Cerebellar cortex (tissue), 1 donor: Measurements from ENCODE around the gene CAB39L.
A peak's percentile ranks its signal among the peaks of the same experiment; 100 is the strongest.

Source experiments
- DNase-seq: peaks from one replicate; pipeline ENCODE4 v3.0.0-alpha.2; 2015; ENCODE audit warnings: low spot score

Gene CAB39L

DNA sequence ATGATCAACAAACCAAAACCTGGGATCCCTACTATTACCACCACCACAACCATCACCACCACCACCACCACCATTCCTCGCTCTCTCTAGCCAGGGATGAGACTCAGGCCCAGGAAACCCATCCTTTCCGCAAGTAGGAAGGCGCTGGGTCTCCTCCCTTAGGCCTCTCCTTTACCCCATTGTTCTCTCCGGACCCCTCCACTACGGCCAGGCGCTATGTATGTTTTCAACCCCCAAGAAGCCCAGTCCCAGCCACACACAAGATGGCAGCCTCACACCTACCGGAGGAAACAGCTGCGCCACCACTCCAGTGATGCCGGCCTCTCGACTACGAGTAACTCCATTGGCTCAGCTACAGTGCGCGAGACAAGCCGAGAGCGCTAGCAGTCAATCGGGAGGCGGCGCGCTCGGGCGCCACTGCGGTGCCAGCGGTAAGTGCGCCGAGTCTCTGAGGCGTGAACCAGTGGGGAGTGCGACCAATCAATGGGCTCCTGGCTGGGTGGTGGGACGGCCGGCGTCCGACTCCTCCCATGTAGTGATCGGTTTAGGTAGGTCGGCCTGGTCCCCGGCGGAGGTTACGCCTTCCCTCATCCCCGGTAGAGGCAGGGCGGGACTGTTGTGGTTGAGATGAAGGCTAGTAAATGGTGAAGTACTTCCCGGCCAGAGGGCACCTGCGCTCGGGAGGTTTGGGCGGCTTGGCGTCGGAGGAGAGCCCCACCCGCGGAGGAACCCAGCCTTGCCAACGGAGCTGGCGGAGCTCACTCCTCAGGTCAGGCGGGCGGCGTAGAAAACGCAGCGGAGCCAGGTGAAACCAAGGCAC is at the start of gene CAB39L, which contains the start of gene SETDB2:
TSS of gene CAB39L (minus strand) at position 361 of the 820 bp plus-strand sequence. CDS start 61,154 bp downstream, outside the sequence.
TSS of gene SETDB2 (plus strand) at position 571 of the 820 bp plus-strand sequence. CDS start 7,620 bp downstream, outside the sequence.
- DNase-seq: peak; percentile 100

DNA sequence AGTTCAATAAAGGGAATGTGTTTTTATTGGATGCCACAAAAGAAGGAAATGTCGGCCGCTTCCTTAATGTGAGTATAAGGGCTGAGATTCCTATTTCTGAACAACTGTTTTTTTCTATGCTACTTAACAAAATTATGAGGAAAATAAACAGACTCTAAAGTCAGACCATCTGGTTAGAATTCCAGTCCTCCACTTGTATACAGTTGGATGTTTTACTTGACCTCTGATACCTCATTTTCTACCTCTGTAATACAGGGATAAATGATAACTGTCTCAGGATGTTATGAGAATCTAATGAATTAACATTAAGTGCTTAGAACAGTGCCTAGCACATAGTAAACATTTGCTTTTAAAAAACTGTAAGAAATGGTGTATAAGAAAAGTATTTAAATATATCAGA is 44.7 kb upstream of the CAB39L start:
- no peak for DNase-seq

- no peak for DNase-seq
Observed at GRCh38 chr13:49481788-49482187, 37.9 kb upstream of the CAB39L start.

DNA sequence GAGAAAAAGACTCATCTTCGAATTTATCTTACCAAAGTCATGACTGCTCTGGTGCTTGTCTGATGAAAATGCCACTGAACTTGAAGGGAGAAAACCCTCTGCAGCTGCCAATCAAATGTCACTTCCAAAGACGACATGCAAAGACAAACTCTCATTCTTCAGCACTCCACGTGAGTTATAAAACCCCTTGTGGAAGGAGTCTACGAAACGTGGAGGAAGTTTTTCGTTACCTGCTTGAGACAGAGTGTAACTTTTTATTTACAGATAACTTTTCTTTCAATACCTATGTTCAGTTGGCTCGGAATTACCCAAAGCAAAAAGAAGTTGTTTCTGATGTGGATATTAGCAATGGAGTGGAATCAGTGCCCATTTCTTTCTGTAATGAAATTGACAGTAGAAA is 32.7 kb upstream of the CAB39L start:
- no peak for DNase-seq

- no peak for DNase-seq
Observed at GRCh38 chr13:49472186-49472585, 28.3 kb upstream of the CAB39L start.

- no peak for DNase-seq
Observed at GRCh38 chr13:49466292-49466838, 22.5 kb upstream of the CAB39L start.

- DNase-seq: no peak
Observed at GRCh38 chr13:49464621-49465325, 20.9 kb upstream of the CAB39L start.

DNA sequence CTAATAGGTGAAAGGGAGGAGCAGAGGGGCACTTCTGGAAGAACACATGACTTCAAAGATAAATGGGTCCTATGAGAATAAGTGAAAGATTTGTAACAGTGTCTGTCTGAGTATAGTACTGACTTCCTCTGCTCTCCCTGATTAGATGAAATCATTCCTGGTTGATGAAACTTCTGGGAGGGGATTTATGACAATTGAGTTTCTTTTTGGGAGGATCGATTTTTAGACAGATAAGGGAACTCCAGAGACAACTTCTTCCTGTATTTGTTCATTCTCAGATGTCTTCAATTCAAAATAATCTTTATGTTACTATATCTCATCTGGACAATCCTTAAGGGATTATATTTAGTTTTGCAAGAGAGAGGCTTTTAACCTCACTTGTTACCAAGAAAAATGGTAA is 20.2 kb upstream of the CAB39L start:
- DNase-seq: no peak

DNA sequence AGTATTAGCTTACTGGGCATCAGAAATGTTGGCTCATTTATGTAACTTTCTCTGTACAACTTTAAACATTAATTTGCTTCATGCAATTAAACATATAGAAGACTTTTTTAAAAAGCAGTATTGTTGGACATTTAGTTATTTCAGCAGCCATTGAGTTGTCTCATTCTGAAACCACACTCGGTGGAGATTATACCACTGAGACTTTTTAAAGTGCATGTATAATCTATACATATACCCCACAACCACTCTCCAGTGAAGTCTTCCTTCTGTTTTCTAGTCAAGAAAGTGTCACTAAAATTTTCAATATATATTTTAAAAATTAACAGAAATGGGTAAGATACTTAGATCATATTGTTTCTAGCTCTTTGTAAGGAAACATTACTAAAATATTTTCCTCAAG is 15.7 kb upstream of the CAB39L start:
- no peak for DNase-seq

GRCh38 chr13:49457221-49457620 is 13.4 kb upstream of the CAB39L start:
- DNase-seq: no peak

DNA sequence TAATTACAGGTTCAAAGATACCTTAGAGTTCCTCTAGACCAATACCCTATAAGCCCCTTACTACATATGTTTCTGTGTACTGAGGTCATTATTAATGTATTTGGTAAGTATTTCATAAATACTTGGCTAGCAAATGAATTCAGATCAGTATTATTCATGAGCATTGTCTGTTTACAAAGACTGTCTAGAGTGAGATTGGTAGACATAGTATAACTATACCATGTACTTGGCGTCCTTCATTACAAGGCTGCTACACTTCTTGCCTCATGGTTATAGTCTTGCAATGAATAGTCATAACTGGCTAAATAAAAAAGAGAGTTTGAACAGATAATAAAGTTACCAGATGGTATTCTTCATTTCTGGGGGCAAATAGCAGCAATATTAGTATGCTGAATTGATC is 12.3 kb upstream of the CAB39L start:
- no peak for DNase-seq

GRCh38 chr13:49455007-49455398 is 11.1 kb upstream of the CAB39L start:
- no peak for DNase-seq

DNA sequence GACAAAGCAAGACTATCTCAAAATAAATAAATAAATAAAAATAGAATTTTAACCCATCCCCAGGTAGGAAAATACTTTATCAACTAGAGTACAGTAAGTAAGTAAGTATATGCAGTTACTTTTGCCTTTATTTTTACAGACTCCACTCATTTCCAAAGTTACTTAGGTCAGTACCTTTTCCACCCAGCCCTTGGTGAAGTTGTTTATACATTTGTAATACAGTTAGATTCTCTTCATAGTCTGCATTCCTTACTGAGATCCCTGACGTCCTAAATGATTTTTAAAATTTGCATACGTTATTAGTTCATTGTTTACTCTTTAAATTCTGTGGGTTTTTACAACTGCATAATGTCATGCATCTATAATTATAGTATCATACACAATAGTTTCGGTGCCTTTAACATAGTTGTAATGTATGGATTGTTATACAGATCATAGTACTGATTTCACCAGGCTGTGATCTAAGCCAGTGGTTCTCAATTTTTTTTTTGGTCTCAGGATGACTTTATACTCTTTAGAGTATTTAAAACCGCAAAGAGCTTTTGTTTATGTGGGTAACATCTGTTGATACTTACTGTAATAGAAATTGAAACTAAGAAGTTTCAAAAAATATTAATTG is 10.6 kb upstream of the CAB39L start:
- DNase-seq: no peak

- DNase-seq: no peak
Observed at GRCh38 chr13:49453465-49453864, 9.6 kb upstream of the CAB39L start.

GRCh38 chr13:49452725-49453457 is 9.0 kb upstream of the CAB39L start:
- DNase-seq: no peak

- no peak for DNase-seq
Observed at GRCh38 chr13:49450105-49450819, 6.4 kb upstream of the CAB39L start.

GRCh38 chr13:49448753-49449152 is 4.9 kb upstream of the CAB39L start:
- DNase-seq: no peak

GRCh38 chr13:49446473-49446872 is 2.6 kb upstream of the CAB39L start:
- no peak for DNase-seq

GRCh38 chr13:49444524-49445395 is 896 bp upstream of the CAB39L start:
- peak; percentile 92 for DNase-seq

GRCh38 chr13:49443357-49443703 is 534 bp downstream of the CAB39L start:
- DNase-seq: peak; percentile 64
